Skeletal muscle satellite cell (primary cell): Measurements from ENCODE around the gene PPIL1.

Experiments used
- H3K27me3 ChIP-seq: 2 replicates; pipeline ENCODE4 v1.7.0; 2013; ENCODE audit warnings: low read length; ENCODE audit not compliant: control insufficient read depth, insufficient read depth
- H3K36me3 ChIP-seq: 2 replicates; pipeline ENCODE4 v1.7.0; 2013; ENCODE audit warnings: mild to moderate bottlenecking, control low read depth, low read length; ENCODE audit not compliant: insufficient read depth
- H3K4me1 ChIP-seq: 2 replicates; pipeline ENCODE4 v1.7.0; 2013; ENCODE audit warnings: low read length; ENCODE audit not compliant: control insufficient read depth, insufficient read depth
- H3K4me2 ChIP-seq: 2 replicates; pipeline ENCODE4 v1.7.0; 2013; ENCODE audit warnings: mild to moderate bottlenecking, low read length
- H3K4me3 ChIP-seq: 2 replicates; pipeline ENCODE4 v1.7.0; 2013; ENCODE audit warnings: low read length
- H3K9ac ChIP-seq: 2 replicates; pipeline ENCODE4 v1.7.0; 2013; ENCODE audit warnings: mild to moderate bottlenecking, low read depth, low read length, moderate library complexity
- H3K9me3 ChIP-seq: replicated peaks from 2 replicates; pipeline ENCODE4 v1.7.0; 2013; ENCODE audit warnings: mild to moderate bottlenecking, control low read depth, low read length

PPIL1 gene

GRCh38 chr6:36851149-36851614 lies 23.4 kb downstream of the PPIL1 start:
- Histone ChIP-seq H3K9ac (no peak overlapping the region), H3K36me3 (peaks cover 18% of the 10 kb centered on the region), H3K4me2 (no peak overlapping the region), H3K27me3 (no peaks in the 10 kb centered on the region), H3K4me1 (peaks cover 25% of the 10 kb centered on the region), H3K4me3 (no peak overlapping the region), H3K9me3 (peaks cover 6% of the 10 kb centered on the region)

DNA sequence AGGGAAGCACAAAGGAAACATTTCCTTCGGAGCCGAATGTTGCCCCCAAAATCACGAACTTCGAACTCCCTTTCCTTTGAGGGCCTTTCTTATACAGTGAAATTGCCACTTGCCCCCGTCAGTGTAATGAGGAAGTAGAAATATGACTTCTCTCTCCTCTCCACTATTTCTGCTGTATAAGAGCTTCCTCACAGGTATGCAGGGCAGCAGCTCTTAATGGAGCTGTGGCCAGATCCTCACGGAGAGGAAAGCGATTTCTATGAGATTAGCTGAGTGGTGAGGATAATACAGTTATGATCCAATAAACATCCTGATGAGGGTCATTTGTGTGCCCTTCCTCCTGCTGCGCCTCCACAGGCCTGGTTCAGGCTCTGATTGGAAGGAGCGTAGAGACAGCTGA lies 24.6 kb downstream of the PPIL1 start:
- H3K9ac ChIP-seq, result no peak overlapping the region
- no peak overlapping the region for H3K4me2 ChIP-seq
- H3K27me3 ChIP-seq, result no peaks in the 10 kb centered on the region
- H3K36me3 ChIP-seq, result peaks cover 7% of the 10 kb centered on the region
- peaks cover 25% of the 10 kb centered on the region for H3K4me1 ChIP-seq
- H3K9me3 ChIP-seq, result peaks cover 6% of the 10 kb centered on the region
- H3K4me3 ChIP-seq, result no peak overlapping the region

GRCh38 chr6:36848658-36849441 lies 25.8 kb downstream of the PPIL1 start:
- peaks cover 6% of the 10 kb centered on the region for H3K27me3 ChIP-seq
- H3K9me3 ChIP-seq, result peaks cover 6% of the 10 kb centered on the region
- no peak overlapping the region for H3K4me3 ChIP-seq
- H3K9ac ChIP-seq, result no peak overlapping the region
- peaks cover 22% of the 10 kb centered on the region for H3K4me1 ChIP-seq
- peaks cover under 1% of the 10 kb centered on the region for H3K36me3 ChIP-seq
- H3K4me2 ChIP-seq, result peak overlapping the region; percentile 15

DNA sequence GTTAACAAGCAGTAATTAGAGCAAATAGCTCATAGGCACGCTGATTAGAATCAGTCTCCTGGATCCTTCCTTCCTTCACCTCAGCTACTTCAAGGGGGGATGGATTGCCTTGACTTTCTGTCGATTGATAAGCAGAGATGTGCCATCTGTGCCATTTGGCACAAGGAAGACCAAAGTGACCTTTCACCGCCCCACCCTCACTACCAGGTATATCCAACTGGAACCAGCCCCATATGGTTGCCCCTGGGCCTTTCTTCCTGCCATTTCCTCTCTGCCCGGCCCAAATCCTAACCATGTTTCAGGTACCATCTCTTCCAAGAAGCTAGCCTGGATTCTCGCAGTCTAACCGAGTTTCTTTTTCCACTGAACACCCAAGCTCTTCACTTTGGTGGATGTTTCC lies 26.6 kb downstream of the PPIL1 start:
- H3K27me3 ChIP-seq, result peaks cover 6% of the 10 kb centered on the region
- H3K9me3 ChIP-seq, result peaks cover 6% of the 10 kb centered on the region
- H3K4me3 ChIP-seq, result no peak overlapping the region
- no peaks in the 10 kb centered on the region for H3K36me3 ChIP-seq
- no peak overlapping the region for H3K4me2 ChIP-seq
- H3K9ac ChIP-seq, result no peak overlapping the region
- H3K4me1 ChIP-seq, result peaks cover 14% of the 10 kb centered on the region

DNA sequence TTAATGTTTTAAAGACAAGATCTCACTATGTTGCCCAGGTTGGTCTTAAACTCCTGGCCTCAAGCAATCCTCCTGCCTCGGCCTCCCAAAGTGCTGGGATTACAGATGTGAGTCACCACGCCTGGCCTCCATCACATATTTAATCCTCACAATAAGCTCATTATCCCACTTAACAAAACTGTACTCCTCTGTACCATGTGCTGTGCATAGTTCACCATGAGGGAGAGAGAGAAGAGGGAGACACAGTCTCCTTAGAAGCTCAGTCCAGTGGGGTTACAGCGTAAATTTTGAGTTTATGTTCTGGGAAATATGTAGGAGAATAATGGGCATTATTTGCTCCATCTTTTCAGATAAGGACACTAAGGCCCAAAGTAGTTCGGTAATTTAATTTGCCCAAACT lies 27.5 kb downstream of the PPIL1 start:
- Histone ChIP-seq H3K36me3 (no peaks in the 10 kb centered on the region), H3K9me3 (peaks cover 6% of the 10 kb centered on the region), H3K4me2 (no peak overlapping the region), H3K9ac (no peak overlapping the region), H3K4me3 (no peak overlapping the region), H3K27me3 (peaks cover 6% of the 10 kb centered on the region), H3K4me1 (peaks cover 7% of the 10 kb centered on the region)

- no peak overlapping the region for H3K4me2 ChIP-seq
- H3K27me3 ChIP-seq, result peaks cover 7% of the 10 kb centered on the region
- H3K4me3 ChIP-seq, result no peak overlapping the region
- no peak overlapping the region for H3K9ac ChIP-seq
- H3K4me1 ChIP-seq, result peaks cover 11% of the 10 kb centered on the region
- H3K36me3 ChIP-seq, result no peaks in the 10 kb centered on the region
- H3K9me3 ChIP-seq, result no peaks in the 10 kb centered on the region
Measured at GRCh38 chr6:36845233-36845632, 29.4 kb downstream of the PPIL1 start.

DNA sequence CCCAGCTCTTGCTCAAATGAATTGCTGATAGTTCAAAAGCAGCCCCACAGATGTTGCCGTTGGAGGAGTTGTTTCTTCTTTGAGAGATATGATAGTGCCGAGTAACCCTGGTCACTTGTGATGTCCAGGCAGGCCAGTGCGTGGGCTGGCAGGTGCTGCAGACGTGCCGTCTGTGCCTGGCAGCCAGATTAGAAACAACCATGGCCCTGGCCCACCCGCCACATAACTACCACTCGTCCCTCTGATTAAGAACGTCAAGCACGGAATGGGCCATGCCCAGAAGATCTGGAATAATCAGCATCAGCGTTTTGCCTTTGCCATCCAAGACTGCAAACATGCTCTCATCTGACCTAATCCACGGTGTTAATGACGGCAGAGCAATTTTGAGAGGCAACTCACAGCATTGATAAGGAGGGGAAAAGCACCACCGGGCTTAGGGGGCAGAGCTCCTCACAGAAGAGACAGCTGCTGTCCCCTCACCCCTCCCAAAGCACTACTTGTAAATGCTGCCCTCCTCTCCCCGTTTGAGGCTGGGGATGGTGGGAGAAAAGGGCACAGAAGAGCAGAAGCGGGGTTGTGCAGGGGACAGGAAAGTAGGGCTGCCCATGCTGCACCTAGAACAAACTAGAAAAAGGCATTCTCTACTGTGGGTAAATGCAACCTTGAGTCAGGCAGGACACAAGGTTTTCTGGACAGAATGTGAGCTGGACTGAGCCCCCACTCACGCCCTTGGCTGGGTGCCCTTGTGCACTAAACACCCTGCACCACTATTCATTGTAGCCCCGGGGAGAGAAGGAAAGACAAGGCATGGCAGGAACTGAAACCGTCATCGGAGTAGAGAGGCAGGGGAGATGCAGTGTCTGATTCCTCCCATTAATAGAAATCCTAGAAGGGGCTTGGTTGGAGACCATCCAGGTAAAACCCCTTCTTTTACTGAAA lies 30.1 kb downstream of the PPIL1 start:
- H3K4me1 ChIP-seq, result peaks cover 13% of the 10 kb centered on the region
- no peak overlapping the region for H3K9ac ChIP-seq
- no peak overlapping the region for H3K4me3 ChIP-seq
- no peak overlapping the region for H3K4me2 ChIP-seq
- peaks cover 9% of the 10 kb centered on the region for H3K27me3 ChIP-seq
- no peaks in the 10 kb centered on the region for H3K36me3 ChIP-seq
- H3K9me3 ChIP-seq, result no peaks in the 10 kb centered on the region

DNA sequence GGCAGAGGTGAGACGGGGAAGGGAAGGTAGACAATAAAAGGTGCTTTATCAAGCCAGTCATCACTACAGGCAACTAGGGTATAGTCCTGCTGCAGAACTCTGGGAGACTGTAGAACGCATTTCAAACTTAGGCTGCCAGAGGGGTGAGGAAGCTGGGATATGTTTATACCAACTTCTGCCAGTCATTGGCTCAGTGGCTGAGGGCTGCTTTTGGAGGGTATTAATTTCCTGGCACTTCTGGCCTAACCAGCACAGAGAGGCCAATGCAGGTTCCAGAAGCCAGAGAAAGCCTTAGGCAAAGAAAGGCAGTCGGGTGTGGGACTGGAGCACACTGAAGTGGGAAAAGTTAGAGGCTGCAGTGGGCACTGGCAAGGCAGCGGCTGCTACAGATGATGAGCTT lies 31.4 kb downstream of the PPIL1 start:
- no peaks in the 10 kb centered on the region for H3K9me3 ChIP-seq
- H3K36me3 ChIP-seq, result no peaks in the 10 kb centered on the region
- H3K27me3 ChIP-seq, result peaks cover 22% of the 10 kb centered on the region
- H3K4me1 ChIP-seq, result peaks cover 17% of the 10 kb centered on the region
- H3K9ac ChIP-seq, result no peak overlapping the region
- no peak overlapping the region for H3K4me3 ChIP-seq
- no peak overlapping the region for H3K4me2 ChIP-seq

- Histone ChIP-seq H3K9ac (no peak overlapping the region), H3K4me2 (no peak overlapping the region), H3K9me3 (no peaks in the 10 kb centered on the region), H3K4me1 (peaks cover 17% of the 10 kb centered on the region), H3K36me3 (no peaks in the 10 kb centered on the region), H3K27me3 (peaks cover 36% of the 10 kb centered on the region), H3K4me3 (no peak overlapping the region)
Measured at GRCh38 chr6:36841756-36842155, 32.8 kb downstream of the PPIL1 start.

GRCh38 chr6:36840432-36841403 lies 33.9 kb downstream of the PPIL1 start:
- Histone ChIP-seq H3K9me3 (no peaks in the 10 kb centered on the region), H3K4me1 (peaks cover 17% of the 10 kb centered on the region), H3K9ac (peak overlapping the region; percentile 13), H3K4me2 (peak overlapping the region; percentile 83), H3K27me3 (peaks cover 43% of the 10 kb centered on the region), H3K36me3 (no peaks in the 10 kb centered on the region), H3K4me3 (peak overlapping the region; percentile 66)
